DND-41 (cell line): Measurements from ENCODE around the gene CHAC1.
A peak's percentile ranks its signal among the peaks of the same experiment; 100 is the strongest.

ENCODE experiments used
- ATAC-seq: fragments of 200-7000 bp; cut with Tn5 transposase; 3 replicates; pipeline ENCODE4 v1.9.1; 2021; ENCODE audit warnings: low read depth; ENCODE audit not compliant: insufficient read depth
- DNase-seq: peaks from one replicate; pipeline ENCODE4 v3.0.0-alpha.2; 2020
- H2AFZ ChIP-seq: 2 replicates; pipeline ENCODE4 v1.6.0; 2012; ENCODE audit warnings: low read depth, low read length
- H3K27ac ChIP-seq: 2 replicates; pipeline ENCODE4 v1.5.1; 2012; ENCODE audit warnings: low read length, inconsistent platforms
- H3K27me3 ChIP-seq: fragments of 200-600 bp; sonication (generic); 2 replicates; pipeline ENCODE4 v1.6.0; 2012; ENCODE audit warnings: low read length, mild to moderate bottlenecking, inconsistent platforms; ENCODE audit not compliant: insufficient read depth, poor library complexity
- H3K36me3 ChIP-seq: 2 replicates; pipeline ENCODE4 v1.5.1; 2012; ENCODE audit warnings: low read length, inconsistent platforms; ENCODE audit not compliant: insufficient read depth
- H3K4me1 ChIP-seq: 2 replicates; pipeline ENCODE4 v1.5.1; 2012; ENCODE audit warnings: mild to moderate bottlenecking, low read length; ENCODE audit not compliant: insufficient read depth
- H3K4me2 ChIP-seq: 2 replicates; pipeline ENCODE4 v1.6.0; 2012; ENCODE audit warnings: mild to moderate bottlenecking, moderate library complexity, low read length, inconsistent platforms; ENCODE audit not compliant: insufficient read depth
- H3K4me3 ChIP-seq, 2 experiments: fragments of 200-600 bp in 1 of 2; shearing (Covaris generic) in 1 of 2; 2 replicates each; pipeline ENCODE4 v1.5.1; 2012 to 2016; ENCODE audit warnings: inconsistent platforms in 2 of 2, low read length in 2 of 2, mild to moderate bottlenecking in 2 of 2, low read depth in 1 of 2, moderate library complexity in 1 of 2
- H3K79me2 ChIP-seq: 2 replicates; pipeline ENCODE4 v1.6.0; 2012; ENCODE audit warnings: low read length, inconsistent platforms; ENCODE audit not compliant: insufficient read depth
- H3K9ac ChIP-seq: 2 replicates; pipeline ENCODE4 v1.6.0; 2012; ENCODE audit warnings: low read depth, mild to moderate bottlenecking, inconsistent platforms, low read length, moderate library complexity
- H3K9me3 ChIP-seq: 2 replicates; pipeline ENCODE4 v1.5.1; 2012; ENCODE audit warnings: low read length, moderate library complexity, mild to moderate bottlenecking, inconsistent platforms; ENCODE audit not compliant: insufficient read depth, severe bottlenecking
- H4K20me1 ChIP-seq: 2 replicates; pipeline ENCODE4 v1.6.0; 2012; ENCODE audit warnings: low read length; ENCODE audit not compliant: insufficient read depth
- CTCF ChIP-seq: IDR thresholded peaks from 2 replicates; pipeline ENCODE4 v1.5.1; 2012; ENCODE audit warnings: borderline replicate concordance, low read length, moderate library complexity, mild to moderate bottlenecking; ENCODE audit not compliant: poor library complexity, severe bottlenecking; ENCODE audit errors: extremely low read depth
- EZH2 ChIP-seq: IDR thresholded peaks from 3 replicates; pipeline ENCODE4 v1.6.1; 2012; ENCODE audit warnings: borderline replicate concordance, low read depth, mild to moderate bottlenecking, moderate library complexity, low read length, inconsistent platforms; ENCODE audit not compliant: severe bottlenecking

The CHAC1 gene

GRCh38 chr15:40952901-40953712, at the start of gene CHAC1:
TSS of gene CHAC1 (plus strand) at chr15:40953471. CDS start at chr15:40953584, 113 bp downstream.
- no peaks in the 10 kb centered on the region for H3K36me3 ChIP-seq
- H4K20me1 ChIP-seq, result no peaks in the 10 kb centered on the region
- H3K4me3 ChIP-seq, result peak within 1 kb of the TSS; percentile 27 to 84; a peak in 3 of 4 replicates
- peak within 1 kb of the TSS; percentile 81 for H3K9ac ChIP-seq
- DNase-seq, result peak; percentile 94
- ATAC-seq, result peak; percentile 90
- TF ChIP-seq EZH2 (no peak), CTCF (no peak)
- H3K4me1 ChIP-seq, result peaks cover 24% of the 10 kb centered on the region
- H3K27ac ChIP-seq, result peak within 1 kb of the TSS; percentile 96
- peak within 1 kb of the TSS; percentile 85 for H3K4me2 ChIP-seq
- H2AFZ ChIP-seq, result peak within 1 kb of the TSS; percentile 84
- H3K9me3 ChIP-seq, result no peaks in the 10 kb centered on the region
- H3K79me2 ChIP-seq, result no peaks in the 10 kb centered on the region
- no peaks in the 10 kb centered on the region for H3K27me3 ChIP-seq

GRCh38 chr15:40904552-40905201, 48.6 kb upstream of the CHAC1 start:
- ATAC-seq (no peak), DNase-seq (no peak)
- Histone ChIP-seq H3K36me3 (peaks cover 36% of the 10 kb centered on the region), H3K27ac (no peak overlapping the region), H3K9me3 (no peaks in the 10 kb centered on the region), H3K4me2 (no peak overlapping the region), H2AFZ (no peak overlapping the region), H4K20me1 (peaks cover 36% of the 10 kb centered on the region), H3K79me2 (0 out of 2 replicates have a peak, but pooled peaks cover 6% of the 10 kb centered on the region), H3K4me1 (peaks cover 24% of the 10 kb centered on the region), H3K4me3 (no peak overlapping the region), H3K9ac (no peak overlapping the region), H3K27me3 (no peaks in the 10 kb centered on the region)
- no peak for TF ChIP-seq CTCF

- Histone ChIP-seq H3K4me1 (peaks cover 14% of the 10 kb centered on the region), H3K9ac (peak overlapping the region; percentile 56), H3K4me2 (peak overlapping the region; percentile 88), H4K20me1 (peaks cover 25% of the 10 kb centered on the region), H2AFZ (peak overlapping the region; percentile 74), H3K36me3 (peaks cover 21% of the 10 kb centered on the region), H3K79me2 (no peaks in the 10 kb centered on the region), H3K27me3 (no peaks in the 10 kb centered on the region), H3K27ac (peak overlapping the region; percentile 40), H3K4me3 (peak overlapping the region; percentile 23 to 57; a peak in 3 of 4 replicates), H3K9me3 (no peaks in the 10 kb centered on the region)
- ATAC-seq (peak; percentile 86), DNase-seq (peak; percentile 78)
- no peak for TF ChIP-seq EZH2
- peak; percentile 76 for TF ChIP-seq CTCF
Measured at GRCh38 chr15:40906091-40906990, 46.9 kb upstream of the CHAC1 start.
